Sigmoid colon (tissue), 4 donors: Measurements from ENCODE around the gene ARHGAP44.

ENCODE experiments used
- CTCF ChIP-seq, 4 experiments: fragments of 450-650 bp in 3 of 4; fragments of 200-600 bp in 1 of 4; IDR thresholded peaks; one replicate each; pipeline ENCODE4 v1.5.1; 2016 to 2019; ENCODE audit warnings: antibody characterized with exemption in 4 of 4, mild to moderate bottlenecking in 3 of 4, moderate library complexity in 2 of 4
- POLR2A ChIP-seq, 2 donors: fragments of 450-650 bp; IDR thresholded peaks; one replicate each; pipeline ENCODE4 v1.6.1; 2016; ENCODE audit warnings: antibody characterized with exemption in 2 of 2, mild to moderate bottlenecking in 2 of 2, moderate library complexity in 2 of 2
- POLR2AphosphoS5 ChIP-seq, 4 donors: sonication (generic); formaldehyde crosslinking; IDR thresholded peaks; one replicate each; pipeline ENCODE4 v1.6.1; 2017; ENCODE audit warnings: antibody characterized with exemption in 4 of 4

GRCh38 chr17:12998461-12998860, 209.2 kb downstream of the ARHGAP44 start:
- TF ChIP-seq CTCF (IDR thresholded peaks at IDR 0.05) (no peak), POLR2AphosphoS5 (IDR thresholded peaks at IDR 0.05) (no peak), POLR2A (IDR thresholded peaks at IDR 0.05) (no peak)
